Measurements from ENCODE around the gene PURB.

DNA sequence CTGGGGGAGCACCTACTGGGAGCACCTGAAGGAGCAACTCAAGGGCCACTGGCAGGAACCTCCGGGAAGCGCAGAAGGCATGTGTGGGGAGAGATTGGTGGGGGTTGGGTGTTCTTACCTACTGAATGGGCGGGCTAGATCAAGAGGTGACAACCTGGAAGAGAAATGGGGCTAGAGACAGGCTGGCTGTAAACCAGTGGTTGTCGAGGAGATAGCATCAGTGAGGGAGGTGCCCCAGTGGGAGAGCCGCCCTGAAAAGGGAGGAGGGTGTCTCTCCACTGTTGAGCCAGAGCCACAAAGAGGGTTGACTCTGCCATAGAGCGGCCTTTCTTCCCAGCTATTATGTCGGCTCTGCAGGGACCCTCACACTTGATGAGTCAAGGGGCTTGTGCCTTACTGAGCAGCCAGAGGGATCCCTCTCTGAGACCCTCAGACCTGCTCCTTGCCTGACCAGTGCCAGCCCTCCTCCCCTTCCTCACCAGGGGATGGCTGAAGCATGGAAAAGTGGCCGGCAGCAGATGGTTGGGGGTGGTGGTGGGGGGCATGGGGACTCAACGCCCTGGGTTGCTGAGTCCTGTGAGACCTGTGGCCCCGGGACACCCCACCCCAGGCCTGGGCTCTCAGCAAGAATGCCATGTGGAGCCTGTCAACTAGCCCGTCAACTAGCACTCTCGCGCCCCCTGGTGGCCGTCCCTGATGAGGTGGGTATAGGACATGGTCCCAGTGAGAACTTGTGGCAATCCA is 36.4 kb upstream of the PURB start:
- TF ChIP-seq, protein P1, sequence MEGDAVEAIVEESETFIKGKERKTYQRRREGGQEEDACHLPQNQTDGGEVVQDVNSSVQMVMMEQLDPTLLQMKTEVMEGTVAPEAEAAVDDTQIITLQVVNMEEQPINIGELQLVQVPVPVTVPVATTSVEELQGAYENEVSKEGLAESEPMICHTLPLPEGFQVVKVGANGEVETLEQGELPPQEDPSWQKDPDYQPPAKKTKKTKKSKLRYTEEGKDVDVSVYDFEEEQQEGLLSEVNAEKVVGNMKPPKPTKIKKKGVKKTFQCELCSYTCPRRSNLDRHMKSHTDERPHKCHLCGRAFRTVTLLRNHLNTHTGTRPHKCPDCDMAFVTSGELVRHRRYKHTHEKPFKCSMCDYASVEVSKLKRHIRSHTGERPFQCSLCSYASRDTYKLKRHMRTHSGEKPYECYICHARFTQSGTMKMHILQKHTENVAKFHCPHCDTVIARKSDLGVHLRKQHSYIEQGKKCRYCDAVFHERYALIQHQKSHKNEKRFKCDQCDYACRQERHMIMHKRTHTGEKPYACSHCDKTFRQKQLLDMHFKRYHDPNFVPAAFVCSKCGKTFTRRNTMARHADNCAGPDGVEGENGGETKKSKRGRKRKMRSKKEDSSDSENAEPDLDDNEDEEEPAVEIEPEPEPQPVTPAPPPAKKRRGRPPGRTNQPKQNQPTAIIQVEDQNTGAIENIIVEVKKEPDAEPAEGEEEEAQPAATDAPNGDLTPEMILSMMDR (IDR thresholded peaks at IDR 0.05; ENCODE audit: low read length), result peak; percentile 96
- TF ChIP-seq EZH2 (IDR thresholded peaks at IDR 0.05; ENCODE audit: borderline replicate concordance, low read length), result no peak

Data from OCI-LY1 (cell line).